ENCODE measurements around the gene SEMA4A. TPM values are rescaled to one million over a fixed set of nuclear protein-coding genes. Genes with fewer than 3 reads are reported as not detected.
A peak's percentile ranks its signal among the peaks of the same experiment; 100 is the strongest.

The SEMA4A gene
- total and polyA plus RNA-seq, 9 of the 15 experiments (the other 6 are each of a cell fraction or from before 2014, with no cell fraction given) = 0.04 to 1.7 (median 0.45) TPM

DNA sequence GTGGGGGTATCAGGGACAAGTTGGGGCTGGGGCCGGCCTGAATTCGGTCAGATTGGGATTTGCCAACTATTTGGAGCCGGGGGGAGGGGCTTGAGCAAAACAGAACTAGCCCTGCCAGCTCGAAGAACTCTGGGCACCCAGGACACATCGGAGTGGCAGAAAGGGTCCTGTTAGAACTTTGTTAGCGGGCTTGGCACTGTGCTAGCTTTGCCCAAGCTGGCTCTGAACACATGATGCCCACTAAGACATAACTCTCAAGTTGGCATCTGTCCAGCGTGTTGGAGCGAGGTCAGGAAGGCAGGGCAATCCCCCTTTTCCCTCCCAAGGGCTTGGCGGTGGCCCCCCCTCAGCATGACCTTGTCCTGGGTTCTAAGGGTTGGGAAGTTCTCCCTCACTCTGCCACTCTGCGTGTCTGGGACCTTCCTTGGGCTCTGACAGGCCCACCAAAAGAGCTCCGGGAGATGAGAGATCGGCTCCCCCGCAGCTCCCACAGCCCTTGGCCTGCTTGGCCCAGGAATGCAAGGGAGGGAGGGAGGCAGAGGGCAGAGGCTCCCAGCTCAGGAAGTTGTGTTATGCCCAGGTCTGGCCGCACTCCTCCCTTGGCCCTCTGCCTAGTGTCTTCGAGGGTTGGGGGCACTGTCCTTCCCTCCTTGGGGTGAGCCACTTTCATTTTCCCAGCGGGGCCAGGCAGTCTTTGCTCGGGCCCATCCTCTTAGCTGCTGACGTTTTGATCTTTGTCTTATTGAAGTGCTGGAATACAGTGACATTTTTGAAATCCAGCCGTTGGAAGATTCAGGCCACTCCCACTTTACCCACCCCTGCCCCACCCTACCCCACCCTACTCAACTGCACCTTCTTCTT, 37.6 kb upstream of the SEMA4A start (continued):
- peak; percentile 7 for TF ChIP-seq HNRNPLL (IDR thresholded peaks at IDR 0.05; ENCODE audit: low read depth, low read length, poor library complexity, severe bottlenecking)
- TF ChIP-seq, protein P1, sequence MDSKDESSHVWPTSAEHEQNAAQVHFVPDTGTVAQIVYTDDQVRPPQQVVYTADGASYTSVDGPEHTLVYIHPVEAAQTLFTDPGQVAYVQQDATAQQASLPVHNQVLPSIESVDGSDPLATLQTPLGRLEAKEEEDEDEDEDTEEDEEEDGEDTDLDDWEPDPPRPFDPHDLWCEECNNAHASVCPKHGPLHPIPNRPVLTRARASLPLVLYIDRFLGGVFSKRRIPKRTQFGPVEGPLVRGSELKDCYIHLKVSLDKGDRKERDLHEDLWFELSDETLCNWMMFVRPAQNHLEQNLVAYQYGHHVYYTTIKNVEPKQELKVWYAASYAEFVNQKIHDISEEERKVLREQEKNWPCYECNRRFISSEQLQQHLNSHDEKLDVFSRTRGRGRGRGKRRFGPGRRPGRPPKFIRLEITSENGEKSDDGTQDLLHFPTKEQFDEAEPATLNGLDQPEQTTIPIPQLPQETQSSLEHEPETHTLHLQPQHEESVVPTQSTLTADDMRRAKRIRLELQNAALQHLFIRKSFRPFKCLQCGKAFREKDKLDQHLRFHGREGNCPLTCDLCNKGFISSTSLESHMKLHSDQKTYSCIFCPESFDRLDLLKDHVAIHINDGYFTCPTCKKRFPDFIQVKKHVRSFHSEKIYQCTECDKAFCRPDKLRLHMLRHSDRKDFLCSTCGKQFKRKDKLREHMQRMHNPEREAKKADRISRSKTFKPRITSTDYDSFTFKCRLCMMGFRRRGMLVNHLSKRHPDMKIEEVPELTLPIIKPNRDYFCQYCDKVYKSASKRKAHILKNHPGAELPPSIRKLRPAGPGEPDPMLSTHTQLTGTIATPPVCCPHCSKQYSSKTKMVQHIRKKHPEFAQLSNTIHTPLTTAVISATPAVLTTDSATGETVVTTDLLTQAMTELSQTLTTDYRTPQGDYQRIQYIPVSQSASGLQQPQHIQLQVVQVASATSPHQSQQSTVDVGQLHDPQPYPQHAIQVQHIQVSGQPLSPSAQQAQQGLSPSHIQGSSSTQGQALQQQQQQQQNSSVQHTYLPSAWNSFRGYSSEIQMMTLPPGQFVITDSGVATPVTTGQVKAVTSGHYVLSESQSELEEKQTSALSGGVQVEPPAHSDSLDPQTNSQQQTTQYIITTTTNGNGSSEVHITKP (IDR thresholded peaks at IDR 0.05; ENCODE audit: partially characterized antibody) = peak; percentile 36
- TF ChIP-seq, protein P2, sequence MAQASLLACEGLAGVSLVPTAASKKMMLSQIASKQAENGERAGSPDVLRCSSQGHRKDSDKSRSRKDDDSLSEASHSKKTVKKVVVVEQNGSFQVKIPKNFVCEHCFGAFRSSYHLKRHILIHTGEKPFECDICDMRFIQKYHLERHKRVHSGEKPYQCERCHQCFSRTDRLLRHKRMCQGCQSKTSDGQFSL (CRISPR knock-in tag; IDR thresholded peaks at IDR 0.05) = peak; percentile 17; the same call in 1 of the 2 replicates
- TF ChIP-seq, protein P2 (tag; IDR thresholded peaks at IDR 0.05) = no peak
- no peak for TF ChIP-seq JUN (IDR thresholded peaks at IDR 0.05; ENCODE audit: borderline replicate concordance, low read depth, low read length)
- peak; percentile 76; the same call in 1 of the 2 replicates for TF ChIP-seq JUN (CRISPR knock-in tag; IDR thresholded peaks at IDR 0.05; ENCODE audit: borderline replicate concordance)
- TF ChIP-seq, protein P3, sequence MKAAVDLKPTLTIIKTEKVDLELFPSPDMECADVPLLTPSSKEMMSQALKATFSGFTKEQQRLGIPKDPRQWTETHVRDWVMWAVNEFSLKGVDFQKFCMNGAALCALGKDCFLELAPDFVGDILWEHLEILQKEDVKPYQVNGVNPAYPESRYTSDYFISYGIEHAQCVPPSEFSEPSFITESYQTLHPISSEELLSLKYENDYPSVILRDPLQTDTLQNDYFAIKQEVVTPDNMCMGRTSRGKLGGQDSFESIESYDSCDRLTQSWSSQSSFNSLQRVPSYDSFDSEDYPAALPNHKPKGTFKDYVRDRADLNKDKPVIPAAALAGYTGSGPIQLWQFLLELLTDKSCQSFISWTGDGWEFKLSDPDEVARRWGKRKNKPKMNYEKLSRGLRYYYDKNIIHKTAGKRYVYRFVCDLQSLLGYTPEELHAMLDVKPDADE (conservative IDR thresholded peaks at IDR 0.05; ENCODE audit: control insufficient read depth, low read depth, low read length) = peak; percentile 51; the same call in 1 of the 2 replicates
- no peak for TF ChIP-seq XRCC3 (IDR thresholded peaks at IDR 0.05)
- TF ChIP-seq EP400 (IDR thresholded peaks at IDR 0.05) = peak; percentile 53; the same call in 1 of the 2 replicates
- TF ChIP-seq POLR2A (conservative IDR thresholded peaks at IDR 0.05) = 0 out of 2 replicates have a peak, but pooled peaks have one; percentile 18
- TF ChIP-seq, protein P4, sequence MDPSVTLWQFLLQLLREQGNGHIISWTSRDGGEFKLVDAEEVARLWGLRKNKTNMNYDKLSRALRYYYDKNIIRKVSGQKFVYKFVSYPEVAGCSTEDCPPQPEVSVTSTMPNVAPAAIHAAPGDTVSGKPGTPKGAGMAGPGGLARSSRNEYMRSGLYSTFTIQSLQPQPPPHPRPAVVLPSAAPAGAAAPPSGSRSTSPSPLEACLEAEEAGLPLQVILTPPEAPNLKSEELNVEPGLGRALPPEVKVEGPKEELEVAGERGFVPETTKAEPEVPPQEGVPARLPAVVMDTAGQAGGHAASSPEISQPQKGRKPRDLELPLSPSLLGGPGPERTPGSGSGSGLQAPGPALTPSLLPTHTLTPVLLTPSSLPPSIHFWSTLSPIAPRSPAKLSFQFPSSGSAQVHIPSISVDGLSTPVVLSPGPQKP (CRISPR knock-in tag; IDR thresholded peaks at IDR 0.05) = no peak
- TF ChIP-seq CHD1 (IDR thresholded peaks at IDR 0.05; ENCODE audit: low read length) = peak; percentile 59
- TF ChIP-seq HNRNPL (IDR thresholded peaks at IDR 0.05; ENCODE audit: low read depth, low read length) = no peak
- TF ChIP-seq SRSF7 (optimal IDR thresholded peaks at IDR 0.05; ENCODE audit: low read depth, low read length) = no peak
- TF ChIP-seq PML (IDR thresholded peaks at IDR 0.05; ENCODE audit: low read length) = no peak
- TF ChIP-seq, protein P5, sequence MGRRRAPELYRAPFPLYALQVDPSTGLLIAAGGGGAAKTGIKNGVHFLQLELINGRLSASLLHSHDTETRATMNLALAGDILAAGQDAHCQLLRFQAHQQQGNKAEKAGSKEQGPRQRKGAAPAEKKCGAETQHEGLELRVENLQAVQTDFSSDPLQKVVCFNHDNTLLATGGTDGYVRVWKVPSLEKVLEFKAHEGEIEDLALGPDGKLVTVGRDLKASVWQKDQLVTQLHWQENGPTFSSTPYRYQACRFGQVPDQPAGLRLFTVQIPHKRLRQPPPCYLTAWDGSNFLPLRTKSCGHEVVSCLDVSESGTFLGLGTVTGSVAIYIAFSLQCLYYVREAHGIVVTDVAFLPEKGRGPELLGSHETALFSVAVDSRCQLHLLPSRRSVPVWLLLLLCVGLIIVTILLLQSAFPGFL (CRISPR knock-in tag; IDR thresholded peaks at IDR 0.05) = no peak
- 0 out of 2 replicates have a peak, but pooled peaks have one; percentile 10 for TF ChIP-seq MTA3 (IDR thresholded peaks at IDR 0.05; ENCODE audit: borderline replicate concordance)
- peak; percentile 24; the same call in 1 of the 2 replicates for TF ChIP-seq CREM (IDR thresholded peaks at IDR 0.05; ENCODE audit: low read depth)
- TF ChIP-seq RBM39 (optimal IDR thresholded peaks at IDR 0.05; ENCODE audit: low read depth, low read length) = peak; percentile 17
